SK-N-MC (cell line): ENCODE measurements around the gene DCLK1.

ENCODE experiments used
- EZH2 ChIP-seq: fragments of 200-600 bp; sonication (generic); IDR thresholded peaks from one replicate; pipeline ENCODE4 v1.6.1; 2017; ENCODE audit warnings: antibody characterized with exemption
- POLR2AphosphoS5 ChIP-seq: IDR thresholded peaks from 2 replicates; pipeline ENCODE4 v1.6.1; 2012; ENCODE audit warnings: mild to moderate bottlenecking, low read depth, low read length, borderline replicate concordance

DNA sequence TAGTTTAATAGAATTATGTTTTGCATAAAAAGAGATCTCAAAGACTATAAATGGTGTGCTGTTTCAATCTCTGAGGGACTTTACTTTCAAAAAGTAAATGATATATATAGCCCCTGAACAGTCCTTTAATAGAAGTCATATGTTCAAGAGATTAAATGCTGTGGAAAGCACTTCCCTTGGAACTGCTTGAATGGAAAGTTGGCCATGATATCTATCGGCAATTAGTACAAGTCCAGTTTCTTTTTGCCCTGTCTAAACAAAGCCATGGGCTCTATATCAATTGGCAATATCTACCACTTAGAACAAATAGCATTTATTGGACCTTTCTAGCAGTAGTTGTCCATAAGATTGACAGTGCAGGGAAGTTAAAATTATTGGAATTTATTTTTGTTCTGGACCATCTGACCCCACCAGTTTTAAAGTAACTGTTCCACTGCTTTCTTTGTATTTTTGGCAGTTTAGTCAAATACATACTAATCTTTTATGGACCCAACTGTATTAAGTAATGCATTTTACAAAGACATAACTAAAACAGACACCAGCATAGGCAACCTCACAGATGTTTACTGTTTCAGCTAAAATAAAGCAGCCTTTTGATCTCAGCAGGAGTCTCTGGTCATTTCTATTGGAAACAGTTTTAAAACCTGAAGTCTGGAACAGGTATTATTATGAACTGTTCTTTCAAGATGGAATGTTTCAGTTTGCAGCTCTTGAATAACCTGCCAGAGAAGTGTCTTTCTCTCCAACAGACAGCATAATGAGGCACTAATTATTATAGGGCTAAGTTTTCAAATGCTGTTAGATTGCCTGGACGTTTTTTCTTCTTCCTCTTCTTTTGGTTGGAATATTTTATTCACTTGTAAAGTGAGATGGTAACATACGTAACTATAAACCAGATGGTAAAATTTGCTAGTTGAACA lies 282.6 kb downstream of the DCLK1 start:
- TF ChIP-seq EZH2, result no peak
- no peak for TF ChIP-seq POLR2AphosphoS5
